ENCODE measurements around the gene POMGNT2.

POMGNT2 gene

GRCh38 chr3:43105596-43106292 is at the start of gene POMGNT2:
POMGNT2 (minus strand) TSS chr3:43106079; CDS start chr3:43081431, 24,648 bp downstream.
- peak; percentile 57 for DNase-seq

- no peak for DNase-seq
Observed at GRCh38 chr3:43154980-43155379, 49.1 kb upstream of the POMGNT2 start.

- no peak for DNase-seq
Observed at GRCh38 chr3:43153216-43154083, 47.6 kb upstream of the POMGNT2 start.

DNA sequence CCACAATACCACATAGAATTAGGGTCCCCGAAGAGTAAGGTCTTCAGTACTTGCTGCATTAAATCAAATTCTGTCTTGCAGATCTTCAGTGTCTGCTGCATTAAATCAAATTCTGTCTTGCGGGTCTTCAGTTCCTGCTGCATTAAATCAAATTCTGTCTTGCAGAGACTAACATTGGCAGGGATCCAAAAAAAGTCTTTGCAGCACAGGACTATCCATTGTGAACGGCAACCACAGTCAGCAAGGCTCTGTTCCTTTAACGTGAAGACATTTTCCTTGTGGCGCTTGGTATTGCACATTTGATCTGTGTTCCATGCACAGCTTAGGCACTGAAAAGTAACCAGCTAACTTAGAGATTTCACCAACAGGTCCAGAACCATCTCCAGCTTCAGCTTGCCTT is 46.8 kb upstream of the POMGNT2 start:
- DNase-seq = no peak

DNA sequence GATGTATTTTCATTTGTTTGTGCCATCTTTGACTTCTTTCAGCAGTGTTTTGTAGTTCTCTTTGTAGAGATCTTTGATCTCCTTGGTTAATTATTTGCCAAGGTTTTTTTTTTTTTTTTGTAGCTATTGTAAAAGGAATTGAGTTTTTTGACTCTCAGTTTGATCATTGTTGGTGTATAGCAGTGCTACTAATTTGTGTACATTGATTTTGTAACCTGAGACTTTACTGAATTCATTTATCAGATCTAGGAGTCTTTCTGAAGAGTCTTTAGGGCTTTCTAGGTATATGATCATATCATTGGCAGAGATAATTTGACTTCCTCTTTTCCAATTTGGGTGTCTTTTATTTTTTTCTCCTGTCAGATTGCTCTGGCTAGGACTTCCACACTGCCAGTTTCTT is 42.2 kb upstream of the POMGNT2 start:
- DNase-seq = no peak

GRCh38 chr3:43146599-43146998 is 40.7 kb upstream of the POMGNT2 start:
- no peak for DNase-seq

DNA sequence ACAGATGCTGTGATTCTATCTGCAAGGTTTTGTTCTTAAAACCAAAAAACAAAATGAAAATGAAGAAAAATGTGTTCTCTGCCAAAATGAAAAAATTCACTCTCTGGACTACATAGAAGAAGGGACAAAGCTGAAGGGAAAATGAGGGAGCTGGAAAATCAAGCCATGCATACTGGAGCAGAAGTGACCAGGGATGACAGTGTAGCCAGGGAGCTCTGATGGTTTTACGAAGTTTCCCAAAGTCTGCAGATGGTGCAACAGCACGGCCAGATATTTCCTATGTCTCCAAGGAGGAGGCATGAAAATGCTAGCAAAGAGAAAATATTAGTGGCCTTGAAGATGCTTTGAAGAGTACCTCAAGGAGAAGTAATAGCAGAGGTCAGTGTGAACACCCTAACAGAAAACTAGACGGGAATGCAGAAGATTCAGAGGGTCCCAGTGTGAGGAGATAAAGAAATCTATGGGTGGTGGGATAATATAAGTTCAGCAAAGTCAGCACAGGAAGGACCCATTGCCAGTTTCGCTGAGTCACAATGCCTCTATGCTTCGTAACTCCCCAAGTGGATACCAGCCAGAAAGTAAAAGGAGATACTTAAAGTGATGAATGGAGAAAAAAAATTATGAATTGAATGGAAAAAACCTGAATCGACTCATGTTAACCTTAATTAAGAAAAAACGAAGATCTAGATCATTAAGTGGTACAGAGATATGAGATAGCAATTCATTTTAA is 39.0 kb upstream of the POMGNT2 start:
- DNase-seq = no peak

DNA sequence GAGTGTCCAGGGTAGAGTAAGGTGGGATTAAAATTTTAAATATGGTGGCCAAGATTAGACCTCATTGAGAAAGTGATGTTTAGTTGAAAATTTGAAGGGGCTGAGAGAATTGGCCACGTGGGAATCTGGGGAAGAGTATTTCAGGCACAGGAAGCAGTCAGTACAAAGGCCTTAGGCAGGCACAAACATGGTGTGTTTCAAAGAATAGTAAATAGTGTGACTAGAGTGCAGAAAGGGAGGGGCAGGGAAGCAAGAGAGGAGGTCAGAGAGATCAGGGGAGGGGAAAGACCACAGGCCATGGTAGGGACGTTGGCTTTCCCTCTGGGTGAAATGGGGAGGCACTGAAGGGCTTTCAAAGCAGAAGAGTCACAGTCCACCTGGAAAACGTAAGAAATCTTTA is 36.6 kb upstream of the POMGNT2 start:
- DNase-seq = no peak

DNA sequence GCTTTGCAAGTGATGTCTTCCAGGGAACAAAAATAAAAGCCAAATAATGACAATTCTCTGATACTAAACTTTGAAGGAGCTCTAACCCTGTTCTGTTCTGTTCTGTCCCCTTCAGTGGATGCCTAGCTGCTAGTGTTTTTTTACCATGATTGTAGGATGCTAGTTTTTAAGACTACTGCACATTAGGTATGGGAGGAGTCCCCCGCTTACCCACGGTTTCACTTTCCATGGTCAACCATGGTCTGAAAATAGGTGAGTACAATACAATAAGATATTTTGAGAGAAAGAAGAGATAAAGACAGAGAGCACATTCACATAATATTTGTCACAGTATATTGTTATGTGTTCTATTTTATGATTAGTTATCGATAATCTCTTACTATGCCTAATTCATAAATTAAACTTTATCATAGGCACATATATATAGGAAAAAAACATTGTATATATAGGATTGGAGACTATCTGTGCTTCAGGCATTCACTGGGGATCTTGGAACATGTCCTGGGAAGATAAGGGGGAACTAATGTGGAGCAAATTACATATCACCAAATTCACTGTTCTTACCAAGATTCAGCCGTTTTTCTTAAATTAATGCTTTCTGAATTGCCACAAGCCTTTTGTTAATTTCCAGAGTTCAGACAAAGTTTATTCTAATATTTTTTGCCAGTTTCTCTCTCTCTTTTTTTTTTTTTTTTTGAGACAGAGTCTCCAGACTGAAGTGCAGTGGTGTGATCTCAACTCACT is 32.8 kb upstream of the POMGNT2 start:
- DNase-seq = no peak

GRCh38 chr3:43132870-43133636 is 27.2 kb upstream of the POMGNT2 start:
- DNase-seq = no peak

DNA sequence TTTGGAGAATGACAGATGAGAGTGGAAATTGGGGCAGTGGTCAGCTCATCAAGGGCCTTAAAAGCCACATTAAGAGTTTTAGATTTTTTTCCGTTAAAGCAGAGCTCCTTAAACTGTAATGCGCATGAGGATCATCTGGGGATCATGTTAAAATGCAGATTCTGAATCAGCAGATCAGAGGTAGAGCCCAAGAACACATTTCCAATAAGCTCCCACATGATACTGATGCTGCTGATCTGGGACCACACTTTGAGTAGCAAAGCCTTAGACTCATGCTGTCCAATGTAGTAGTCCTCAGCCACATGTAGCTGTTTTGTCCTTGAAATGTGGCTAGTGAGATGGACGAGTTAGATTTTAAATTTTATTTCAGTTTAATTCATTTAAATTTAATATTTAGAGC is 26.3 kb upstream of the POMGNT2 start:
- no peak for DNase-seq

DNA sequence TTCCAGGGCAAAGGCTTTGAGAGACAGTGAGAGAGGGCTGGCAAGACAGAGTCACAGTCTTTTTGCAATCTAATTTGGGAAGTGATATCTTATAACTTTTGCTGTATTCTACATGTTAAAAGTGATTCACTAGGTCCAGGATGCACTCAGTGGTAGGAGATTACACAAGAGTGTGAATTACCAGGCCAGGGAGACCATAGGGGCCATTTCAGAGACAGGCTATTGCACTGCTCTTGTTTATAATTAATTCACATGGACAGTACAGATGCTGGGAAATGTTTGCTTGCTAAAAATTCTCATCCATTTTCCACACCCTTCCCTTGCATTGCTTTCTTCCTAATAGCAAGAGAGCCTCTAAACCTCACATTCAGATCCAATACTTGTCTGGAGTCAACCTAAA is 22.6 kb upstream of the POMGNT2 start:
- no peak for DNase-seq

DNA sequence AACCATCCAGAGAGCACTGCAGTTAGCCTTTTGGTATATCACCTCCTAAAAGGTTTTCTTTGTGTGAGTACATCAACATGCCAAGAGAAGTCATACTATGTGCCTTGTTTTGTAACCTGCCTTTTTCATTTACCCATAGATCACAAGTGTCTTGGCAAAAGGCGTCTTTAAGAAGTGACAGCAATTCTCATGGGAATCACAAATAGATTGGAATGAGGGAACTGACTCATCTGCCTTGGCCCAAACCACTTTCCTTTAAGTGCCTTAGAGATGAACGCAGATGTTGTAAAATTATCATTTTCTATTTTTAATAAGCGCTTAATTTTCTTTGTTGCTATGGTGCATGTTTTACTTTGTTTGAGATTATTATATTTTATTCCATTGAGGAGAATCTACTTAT is 20.7 kb upstream of the POMGNT2 start:
- no peak for DNase-seq

- no peak for DNase-seq
Observed at GRCh38 chr3:43123895-43124294, 18.0 kb upstream of the POMGNT2 start.

DNA sequence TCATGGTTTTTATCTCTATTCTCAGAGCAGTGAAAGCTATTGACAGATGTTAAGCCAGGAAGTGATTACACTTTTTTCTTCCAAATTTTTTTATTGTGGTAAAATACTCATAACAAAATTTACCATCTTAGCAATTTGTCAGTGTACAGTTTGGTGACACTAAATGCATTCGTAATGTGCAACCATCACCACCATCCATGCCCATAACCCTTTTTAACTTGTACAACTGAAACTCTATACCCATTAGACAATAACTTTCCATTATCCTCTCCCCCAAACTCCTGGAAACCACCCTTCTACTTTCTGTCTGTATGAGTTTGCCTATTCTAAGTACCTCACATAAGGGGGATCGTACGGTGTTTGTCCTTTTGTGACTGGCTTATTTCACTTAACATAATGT is 15.1 kb upstream of the POMGNT2 start:
- DNase-seq = no peak

DNA sequence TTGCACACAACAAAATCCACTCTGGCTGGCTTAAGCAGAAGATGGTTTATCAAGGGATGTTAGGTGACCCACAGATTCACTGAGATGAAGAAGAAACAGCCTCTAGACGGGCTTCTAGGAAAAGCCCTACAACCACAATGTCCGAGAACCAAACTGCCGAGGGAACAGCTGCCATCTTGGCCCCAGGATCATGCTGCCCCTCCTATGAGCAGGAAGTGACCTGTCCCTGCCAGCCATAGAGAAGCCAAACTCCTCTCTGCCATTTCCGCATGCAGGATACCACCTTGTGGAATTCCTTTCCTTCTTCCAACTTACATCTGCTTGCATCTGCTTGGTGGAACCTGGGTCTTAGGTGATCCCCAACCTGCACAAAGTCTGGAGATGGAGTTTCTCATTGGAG is 11.4 kb upstream of the POMGNT2 start:
- DNase-seq = no peak

GRCh38 chr3:43113671-43114070 is 7.8 kb upstream of the POMGNT2 start:
- DNase-seq = no peak

DNA sequence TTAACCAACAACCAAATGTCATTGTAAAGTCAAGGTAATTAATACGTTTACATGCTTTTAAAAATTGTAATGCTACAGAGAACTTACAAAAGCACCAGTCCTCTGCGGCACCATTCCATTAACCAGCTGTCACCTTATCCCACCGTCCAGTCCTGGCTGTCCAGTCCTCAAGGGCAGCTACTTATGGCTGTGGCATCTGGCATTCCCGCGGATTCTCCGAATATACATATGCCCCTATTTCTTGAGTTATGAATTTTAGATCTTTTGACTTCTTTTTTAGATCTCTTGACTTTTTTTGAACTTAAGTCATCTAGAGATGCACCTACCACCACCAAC is 382 bp upstream of the POMGNT2 start:
- no peak for DNase-seq

DNA sequence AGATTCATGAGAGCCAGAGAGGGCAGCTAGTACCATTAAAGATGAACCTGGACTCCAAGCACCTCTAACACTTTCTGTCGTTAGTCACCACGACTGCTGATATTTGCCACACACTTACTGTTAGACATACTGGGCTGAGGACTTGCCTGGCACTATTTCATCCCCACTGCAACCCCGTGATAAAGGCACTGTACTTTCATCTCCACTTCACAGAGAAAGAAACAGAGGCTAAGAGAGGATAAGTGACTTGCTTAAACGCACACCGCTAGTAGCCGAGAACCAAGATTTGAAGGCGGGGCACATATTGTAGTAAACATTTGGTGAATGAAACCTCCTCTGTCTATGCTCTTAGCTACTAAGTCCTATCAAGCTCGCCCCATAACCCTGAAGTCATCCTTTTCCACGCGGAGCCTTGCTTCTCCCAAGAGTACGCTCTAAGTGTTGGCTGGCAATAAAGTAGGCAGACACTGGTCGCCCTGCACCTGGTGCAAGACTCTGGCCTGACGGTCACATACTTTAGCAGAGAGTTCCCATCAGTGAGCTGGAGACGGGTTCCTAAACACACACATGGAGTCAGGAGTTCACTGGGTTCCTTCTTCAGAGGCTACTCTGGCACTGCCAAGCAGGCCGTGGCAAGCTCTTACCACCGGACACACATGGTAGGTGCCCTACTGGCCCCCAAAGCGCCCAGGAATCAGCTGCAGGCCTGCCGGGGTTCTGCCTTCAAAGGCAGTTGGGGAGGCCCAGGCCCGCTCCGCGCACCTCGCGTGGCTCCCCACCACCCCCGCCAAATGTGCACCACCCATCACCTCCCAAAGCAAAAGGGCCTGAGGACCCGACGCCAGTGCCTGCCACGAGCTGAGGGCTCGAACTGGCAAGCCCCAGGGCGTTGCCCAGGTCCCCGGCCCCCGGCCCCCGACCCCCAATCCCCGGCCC is 951 bp downstream of the POMGNT2 start:
- DNase-seq = no peak

DNA sequence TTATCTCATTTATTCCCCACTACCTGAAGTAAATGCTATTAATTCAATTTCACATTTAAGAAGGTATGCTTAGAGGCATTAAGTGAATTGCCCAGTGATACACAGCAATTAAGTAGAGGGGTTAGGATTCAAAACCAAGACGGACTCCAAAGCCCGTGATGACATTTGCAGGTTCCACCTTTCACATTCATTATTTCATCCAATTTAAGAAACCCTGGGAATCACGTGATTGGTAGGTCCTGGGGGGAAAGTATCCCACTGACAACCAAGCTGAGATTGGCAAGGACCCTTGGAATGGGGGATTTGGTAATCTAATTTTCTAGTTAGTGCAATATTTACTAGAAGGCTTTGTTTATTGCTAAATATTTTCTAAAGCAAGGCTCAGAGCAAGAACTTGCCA is 1.8 kb downstream of the POMGNT2 start:
- DNase-seq = no peak
